Muscle of arm (tissue), 12 donors: ENCODE data around the gene DDRGK1. TPM values are rescaled to one million over a fixed set of nuclear protein-coding genes. Genes with fewer than 3 reads are reported as not detected.
"Not testable (repeated sequence)": the region's sequence is repeated elsewhere in the genome, so short reads cannot be mapped to it uniquely, and the experiment has no call there.

ENCODE experiments used
- DNase-seq: peaks from one replicate; pipeline ENCODE4 v3.0.0-alpha.2; 2013
- polyA plus RNA-seq, 12 donors: library from polyadenylated mRNA; unstranded; fragments of 120-200 nt; gene quantifications; one replicate each; pipeline ENCODE4 v1.2.1, GENCODE V29; 2013; ENCODE audit not compliant: insufficient read length in 12 of 12

DDRGK1 gene
- polyA plus RNA-seq, 12 donors, result 20.3 to 39.3 (median 26.8) TPM; not detected in 1

GRCh38 chr20:3222635-3223600, 18.4 kb upstream of the DDRGK1 start:
- DNase-seq, result no peak

- no peak for DNase-seq
These were observed 17.1 kb upstream of the DDRGK1 start for GRCh38 chr20:3221398-3222226.

- DNase-seq, result no peak
These were observed 14.0 kb upstream of the DDRGK1 start for GRCh38 chr20:3218307-3218988.

GRCh38 chr20:3215359-3215917, 11.0 kb upstream of the DDRGK1 start:
- not testable (repeated sequence) for DNase-seq

GRCh38 chr20:3213226-3213625, 8.7 kb upstream of the DDRGK1 start:
- DNase-seq, result no peak

GRCh38 chr20:3210346-3210745, 5.9 kb upstream of the DDRGK1 start:
- no peak for DNase-seq

- no peak for DNase-seq
These were observed 5.5 kb upstream of the DDRGK1 start for GRCh38 chr20:3209946-3210317.

- DNase-seq, result peak; percentile 66
These were observed 4.9 kb upstream of the DDRGK1 start, which contains the start of gene ITPA for GRCh38 chr20:3209257-3209945. TSS of gene ITPA (plus strand) at chr20:3209498. CDS start at chr20:3209552, 54 bp downstream.

GRCh38 chr20:3208786-3209256, 4.3 kb upstream of the DDRGK1 start:
- DNase-seq, result no peak

- no peak for DNase-seq
These were observed 963 bp downstream of the DDRGK1 start for GRCh38 chr20:3203315-3204123.

- no peak for DNase-seq
These were observed 1.5 kb downstream of the DDRGK1 start for GRCh38 chr20:3202965-3203314.

GRCh38 chr20:3199976-3200755, 4.3 kb downstream of the DDRGK1 start:
- no peak for DNase-seq

GRCh38 chr20:3199206-3199605, 5.3 kb downstream of the DDRGK1 start:
- DNase-seq, result no peak

- no peak for DNase-seq
These were observed 8.8 kb downstream of the DDRGK1 start for GRCh38 chr20:3195590-3196237.

- no peak for DNase-seq
These were observed 9.7 kb downstream of the DDRGK1 start for GRCh38 chr20:3194617-3195280.

GRCh38 chr20:3193806-3194616, 10.5 kb downstream of the DDRGK1 start:
- DNase-seq, result no peak
